Transverse colon (tissue), 3 donors: ENCODE data around the gene ARFGAP3.

ENCODE experiments used
- CTCF ChIP-seq, 5 experiments: fragments of 200-600 bp in 3 of 5; fragments of 450-650 bp in 2 of 5; sonication (generic) in 3 of 5; IDR thresholded peaks; 1 replicate in 2 of 5; 2 replicates in 3 of 5; pipeline ENCODE4 v1.5.1; 2016 to 2017; ENCODE audit warnings: antibody characterized with exemption in 5 of 5, inconsistent platforms in 3 of 5, mild to moderate bottlenecking in 2 of 5, moderate library complexity in 1 of 5
- EP300 ChIP-seq: sonication (generic); formaldehyde crosslinking; IDR thresholded peaks from one replicate; pipeline ENCODE4 v1.6.1; 2017; ENCODE audit warnings: antibody characterized with exemption, low read depth
- POLR2A ChIP-seq: fragments of 450-650 bp; IDR thresholded peaks from one replicate; pipeline ENCODE4 v1.6.1; 2016; ENCODE audit warnings: antibody characterized with exemption, mild to moderate bottlenecking, moderate library complexity

GRCh38 chr22:42877158-42877557 is 20.1 kb upstream of the ARFGAP3 start:
- TF ChIP-seq CTCF (IDR thresholded peaks at IDR 0.05) (no peak), EP300 (no peak), POLR2A (no peak)
